HG02943 (cell line): Measurements from ENCODE around the gene KCNN2.

Source experiments
- ATAC-seq: cut with Tn5 transposase; IDR thresholded peaks from one replicate; pipeline ENCODE4 v1.9.1; 2021; ENCODE audit warnings: mild to moderate bottlenecking, low read depth, moderate library complexity; ENCODE audit not compliant: unreplicated experiment

The KCNN2 gene

GRCh38 chr5:114361724-114362196 lies at the start of gene KCNN2:
Gene KCNN2 (plus strand): TSS chr5:114362070. CDS start chr5:114362140, 70 bp downstream.
- no peak for ATAC-seq

GRCh38 chr5:114312658-114313057 lies 49.2 kb upstream of the KCNN2 start:
- no peak for ATAC-seq

GRCh38 chr5:114314061-114314460 lies 47.8 kb upstream of the KCNN2 start:
- no peak for ATAC-seq

- no peak for ATAC-seq
Observed at GRCh38 chr5:114316167-114316566, 45.7 kb upstream of the KCNN2 start.

- ATAC-seq = no peak
Observed at GRCh38 chr5:114317751-114318150, 44.1 kb upstream of the KCNN2 start.

- no peak for ATAC-seq
Observed at GRCh38 chr5:114319236-114319635, 42.6 kb upstream of the KCNN2 start.

- ATAC-seq = no peak
Observed at GRCh38 chr5:114319821-114320220, 42.0 kb upstream of the KCNN2 start.

- no peak for ATAC-seq
Observed at GRCh38 chr5:114324282-114324681, 37.6 kb upstream of the KCNN2 start.

- ATAC-seq = no peak
Observed at GRCh38 chr5:114325541-114325940, 36.3 kb upstream of the KCNN2 start.

- no peak for ATAC-seq
Observed at GRCh38 chr5:114327474-114327873, 34.4 kb upstream of the KCNN2 start.

- ATAC-seq = no peak
Observed at GRCh38 chr5:114327987-114328386, 33.9 kb upstream of the KCNN2 start.

GRCh38 chr5:114330916-114331531 lies 30.8 kb upstream of the KCNN2 start:
- ATAC-seq = no peak

GRCh38 chr5:114332493-114332892 lies 29.4 kb upstream of the KCNN2 start:
- no peak for ATAC-seq

GRCh38 chr5:114332925-114333324 lies 28.9 kb upstream of the KCNN2 start:
- no peak for ATAC-seq

GRCh38 chr5:114335391-114335790 lies 26.5 kb upstream of the KCNN2 start:
- no peak for ATAC-seq

GRCh38 chr5:114339108-114339507 lies 22.8 kb upstream of the KCNN2 start:
- no peak for ATAC-seq

- ATAC-seq = no peak
Observed at GRCh38 chr5:114346181-114346580, 15.7 kb upstream of the KCNN2 start.

- no peak for ATAC-seq
Observed at GRCh38 chr5:114355086-114355830, 6.6 kb upstream of the KCNN2 start.

- ATAC-seq = no peak
Observed at GRCh38 chr5:114358329-114358728, 3.5 kb upstream of the KCNN2 start.

- ATAC-seq = no peak
Observed at GRCh38 chr5:114360357-114360756, 1.5 kb upstream of the KCNN2 start.

- no peak for ATAC-seq
Observed at GRCh38 chr5:114360816-114361723, 800 bp upstream of the KCNN2 start.
